ENCODE data around the gene LDLRAD1. TPM values are rescaled to one million over a fixed set of nuclear protein-coding genes. Genes with fewer than 3 reads are reported as not detected.

The LDLRAD1 gene
- polyA plus RNA-seq (2013) = not detected

GRCh38 chr1:54017979-54018378 is at the start of gene LDLRAD1:
Gene LDLRAD1, minus strand, starts transcription at chr1:54018186. Its CDS starts 74 bp downstream, at chr1:54018112.
- H3K4me1 ChIP-seq (ENCODE audit: control extremely low read depth in 1 of 4, control insufficient read depth in 4 of 4, insufficient read depth in 4 of 4, low read length in 3 of 4) = no peaks in the 10 kb centered on the region
- POLR2A ChIA-PET = no interaction called here
- H3K9me3 ChIP-seq (ENCODE audit: control extremely low read depth in 1 of 5, control insufficient read depth in 4 of 5, insufficient read depth in 2 of 5, low read depth in 1 of 5, low read length in 4 of 5) = no peaks in the 10 kb centered on the region
- no peaks in the 10 kb centered on the region for H3K36me3 ChIP-seq (ENCODE audit: control insufficient read depth in 4 of 4, insufficient read depth in 4 of 4, low read length in 3 of 4)
- H3K27me3 ChIP-seq (replicated peaks in 2 of 5; ENCODE audit: control insufficient read depth in 4 of 5, insufficient read depth in 5 of 5, low read length in 4 of 5) = no peaks in the 10 kb centered on the region
- no peak within 1 kb of the TSS for H3K4me3 ChIP-seq (ENCODE audit: control insufficient read depth in 1 of 7, extremely low read depth in 1 of 7, insufficient read depth in 4 of 7, low read depth in 2 of 7, low read length in 6 of 7)
- WGBS (ENCODE audit: insufficient coverage) = 58% methylated on average over 3 of the region's 6 CpGs
- CTCF ChIA-PET = no interaction called here
- DNase-seq = no peak
- no peak within 1 kb of the TSS for H3K27ac ChIP-seq (ENCODE audit: insufficient read depth in 1 of 2, low read depth in 1 of 2, low read length in 2 of 2, poor library complexity in 1 of 2, severe bottlenecking in 2 of 2)

GRCh38 chr1:54064299-54064698 is 46.3 kb upstream of the LDLRAD1 start:
- H3K27me3 ChIP-seq (replicated peaks in 2 of 5; ENCODE audit: control insufficient read depth in 4 of 5, insufficient read depth in 5 of 5, low read length in 4 of 5) = no peaks in the 10 kb centered on the region
- H3K9me3 ChIP-seq (ENCODE audit: control extremely low read depth in 1 of 5, control insufficient read depth in 4 of 5, insufficient read depth in 2 of 5, low read depth in 1 of 5, low read length in 4 of 5) = no peaks in the 10 kb centered on the region
- CTCF ChIA-PET = no interaction called here
- H3K27ac ChIP-seq (ENCODE audit: insufficient read depth in 1 of 2, low read depth in 1 of 2, low read length in 2 of 2, poor library complexity in 1 of 2, severe bottlenecking in 2 of 2) = no peak overlapping the region
- H3K36me3 ChIP-seq (ENCODE audit: control insufficient read depth in 4 of 4, insufficient read depth in 4 of 4, low read length in 3 of 4) = peaks cover 3 to 11% (median 4%) of the 10 kb centered on the region in 4 experiments
- POLR2A ChIA-PET = no interaction called here
- peaks cover 0 to 2% (median 0%) of the 10 kb centered on the region in 4 experiments for H3K4me1 ChIP-seq (ENCODE audit: control extremely low read depth in 1 of 4, control insufficient read depth in 4 of 4, insufficient read depth in 4 of 4, low read length in 3 of 4)
- H3K4me3 ChIP-seq (ENCODE audit: control insufficient read depth in 1 of 7, extremely low read depth in 1 of 7, insufficient read depth in 4 of 7, low read depth in 2 of 7, low read length in 6 of 7) = no peak overlapping the region
- WGBS (ENCODE audit: insufficient coverage) = 96% methylated on average over 3 of the region's 5 CpGs
- no peak for DNase-seq

- Histone ChIP-seq H3K27me3 (replicated peaks in 2 of 5; ENCODE audit: control insufficient read depth in 4 of 5, insufficient read depth in 5 of 5, low read length in 4 of 5) (no peaks in the 10 kb centered on the region), H3K27ac (ENCODE audit: insufficient read depth in 1 of 2, low read depth in 1 of 2, low read length in 2 of 2, poor library complexity in 1 of 2, severe bottlenecking in 2 of 2) (peak overlapping the region; percentile 91 to 96), H3K4me1 (ENCODE audit: control extremely low read depth in 1 of 4, control insufficient read depth in 4 of 4, insufficient read depth in 4 of 4, low read length in 3 of 4) (peaks cover 11 to 43% (median 27%) of the 10 kb centered on the region in 4 experiments), H3K9me3 (ENCODE audit: control extremely low read depth in 1 of 5, control insufficient read depth in 4 of 5, insufficient read depth in 2 of 5, low read depth in 1 of 5, low read length in 4 of 5) (no peaks in the 10 kb centered on the region), H3K36me3 (ENCODE audit: control insufficient read depth in 4 of 4, insufficient read depth in 4 of 4, low read length in 3 of 4) (peaks cover 0 to 13% (median 5%) of the 10 kb centered on the region in 4 experiments), H3K4me3 (ENCODE audit: control insufficient read depth in 1 of 7, extremely low read depth in 1 of 7, insufficient read depth in 4 of 7, low read depth in 2 of 7, low read length in 6 of 7) (peak overlapping the region in 6 of 7 experiments; percentile 65 to 100 (median 97))
- WGBS (ENCODE audit: insufficient coverage) = 4% methylated on average over 4 of the region's 5 CpGs
- CTCF ChIA-PET = interaction anchor here (1.2 to 1.6 kb wide), 3 partner anchors 14 to 27 kb away, joined by 3 to 6 read pairs (median 4); no protein-coding TSS in a partner anchor
- POLR2A ChIA-PET = no interaction called here
- peak; percentile 40 to 89 (median 74) for DNase-seq
These were observed 36.4 kb upstream of the LDLRAD1 start for GRCh38 chr1:54054438-54054749.

- DNase-seq = peak in 2 of 3 donors; percentile 14 to 61
- 0% methylated on average over 16 of the region's 21 CpGs for WGBS (ENCODE audit: insufficient coverage)
- peak overlapping the region; percentile 61 to 100 (median 97) for H3K4me3 ChIP-seq (ENCODE audit: control insufficient read depth in 1 of 7, extremely low read depth in 1 of 7, insufficient read depth in 4 of 7, low read depth in 2 of 7, low read length in 6 of 7)
- H3K36me3 ChIP-seq (ENCODE audit: control insufficient read depth in 4 of 4, insufficient read depth in 4 of 4, low read length in 3 of 4) = peaks cover 0 to 12% (median 5%) of the 10 kb centered on the region in 4 experiments
- H3K27ac ChIP-seq (ENCODE audit: insufficient read depth in 1 of 2, low read depth in 1 of 2, low read length in 2 of 2, poor library complexity in 1 of 2, severe bottlenecking in 2 of 2) = peak overlapping the region; percentile 91 to 96
- H3K9me3 ChIP-seq (ENCODE audit: control extremely low read depth in 1 of 5, control insufficient read depth in 4 of 5, insufficient read depth in 2 of 5, low read depth in 1 of 5, low read length in 4 of 5) = no peaks in the 10 kb centered on the region
- CTCF ChIA-PET = interaction anchor here (1.3 to 3.0 kb wide), 2 partner anchors 11 to 14 kb away, joined by 6 to 15 read pairs; no protein-coding TSS in a partner anchor
- H3K27me3 ChIP-seq (replicated peaks in 2 of 5; ENCODE audit: control insufficient read depth in 4 of 5, insufficient read depth in 5 of 5, low read length in 4 of 5) = no peaks in the 10 kb centered on the region
- peaks cover 11 to 47% (median 28%) of the 10 kb centered on the region in 4 experiments for H3K4me1 ChIP-seq (ENCODE audit: control extremely low read depth in 1 of 4, control insufficient read depth in 4 of 4, insufficient read depth in 4 of 4, low read length in 3 of 4)
- POLR2A ChIA-PET = interaction anchor here (1.0 to 1.1 kb wide), 2 partner anchors 108 to 216 kb away, joined by 3 read pairs; partner anchors contain the start of genes IFT25 and NDC1
These were observed 35.9 kb upstream of the LDLRAD1 start for GRCh38 chr1:54053745-54054437.

GRCh38 chr1:54052934-54053744 is 35.2 kb upstream of the LDLRAD1 start, which contains the start of the genes TCEANC2 and TMEM59:
Gene TCEANC2, plus strand, starts transcription at chr1:54053608. Its CDS starts 815 bp downstream, at chr1:54054423.
Gene TMEM59, minus strand, starts transcription at chr1:54053204. Its CDS starts 16 bp downstream, at chr1:54053188.
- DNase-seq = peak; percentile 100
- H3K9me3 ChIP-seq (ENCODE audit: control extremely low read depth in 1 of 5, control insufficient read depth in 4 of 5, insufficient read depth in 2 of 5, low read depth in 1 of 5, low read length in 4 of 5) = no peaks in the 10 kb centered on the region
- H3K4me3 ChIP-seq (ENCODE audit: control insufficient read depth in 1 of 7, extremely low read depth in 1 of 7, insufficient read depth in 4 of 7, low read depth in 2 of 7, low read length in 6 of 7) = peak within 1 kb of the TSS; percentile 94 to 100 (median 98)
- ChIA-PET CTCF (interaction anchor here (3.0 kb wide), 1 partner anchor 11 kb away, joined by 15 read pairs; no protein-coding TSS in a partner anchor), POLR2A (interaction anchor here (0.7 to 1.1 kb wide), 4 partner anchors 10 to 215 kb away, joined by 3 to 6 read pairs (median 3); partner anchors contain the start of genes IFT25 and NDC1)
- H3K27me3 ChIP-seq (replicated peaks in 2 of 5; ENCODE audit: control insufficient read depth in 4 of 5, insufficient read depth in 5 of 5, low read length in 4 of 5) = no peaks in the 10 kb centered on the region
- H3K36me3 ChIP-seq (ENCODE audit: control insufficient read depth in 4 of 4, insufficient read depth in 4 of 4, low read length in 3 of 4) = peaks cover 0 to 7% (median 4%) of the 10 kb centered on the region in 4 experiments
- peaks cover 11 to 53% (median 29%) of the 10 kb centered on the region in 4 experiments for H3K4me1 ChIP-seq (ENCODE audit: control extremely low read depth in 1 of 4, control insufficient read depth in 4 of 4, insufficient read depth in 4 of 4, low read length in 3 of 4)
- WGBS (ENCODE audit: insufficient coverage) = 0% methylated on average over 54 of the region's 59 CpGs
- H3K27ac ChIP-seq (ENCODE audit: insufficient read depth in 1 of 2, low read depth in 1 of 2, low read length in 2 of 2, poor library complexity in 1 of 2, severe bottlenecking in 2 of 2) = peak within 1 kb of the TSS; percentile 91 to 96

GRCh38 chr1:54052431-54052933 is 34.5 kb upstream of the LDLRAD1 start:
- Histone ChIP-seq H3K4me3 (ENCODE audit: control insufficient read depth in 1 of 7, extremely low read depth in 1 of 7, insufficient read depth in 4 of 7, low read depth in 2 of 7, low read length in 6 of 7) (peak overlapping the region; percentile 94 to 100 (median 98)), H3K27ac (ENCODE audit: insufficient read depth in 1 of 2, low read depth in 1 of 2, low read length in 2 of 2, poor library complexity in 1 of 2, severe bottlenecking in 2 of 2) (peak overlapping the region; percentile 85 to 96), H3K9me3 (ENCODE audit: control extremely low read depth in 1 of 5, control insufficient read depth in 4 of 5, insufficient read depth in 2 of 5, low read depth in 1 of 5, low read length in 4 of 5) (no peaks in the 10 kb centered on the region), H3K4me1 (ENCODE audit: control extremely low read depth in 1 of 4, control insufficient read depth in 4 of 4, insufficient read depth in 4 of 4, low read length in 3 of 4) (peaks cover 11 to 60% (median 34%) of the 10 kb centered on the region in 4 experiments), H3K27me3 (replicated peaks in 2 of 5; ENCODE audit: control insufficient read depth in 4 of 5, insufficient read depth in 5 of 5, low read length in 4 of 5) (no peaks in the 10 kb centered on the region), H3K36me3 (ENCODE audit: control insufficient read depth in 4 of 4, insufficient read depth in 4 of 4, low read length in 3 of 4) (peaks cover 0 to 2% (median under 1%) of the 10 kb centered on the region in 4 experiments)
- DNase-seq = peak; percentile 14 to 65 (median 46)
- CTCF ChIA-PET = interaction anchor here (3.0 kb wide), 1 partner anchor 10 kb away, joined by 15 read pairs; no protein-coding TSS in a partner anchor
- 0% methylated on average over 17 of the region's 23 CpGs for WGBS (ENCODE audit: insufficient coverage)
- POLR2A ChIA-PET = interaction anchor here (0.7 to 1.1 kb wide), 4 partner anchors 9 to 214 kb away, joined by 3 to 6 read pairs (median 3); partner anchors contain the start of genes IFT25 and NDC1

Measured in common myeloid progenitor, CD34-positive (primary cell).